Astrocyte of the cerebellum (primary cell): ENCODE data around the gene OPA1.
A peak's percentile ranks its signal among the peaks of the same experiment; 100 is the strongest.

Experiments
- DNase-seq: peaks from one replicate; pipeline ENCODE4 v3.0.0-alpha.2; 2011; ENCODE audit warnings: low read depth
- H3K4me3 ChIP-seq: 2 replicates; pipeline ENCODE4 v1.5.1; 2011; ENCODE audit warnings: mild to moderate bottlenecking, low read depth, low read length, moderate library complexity
- CTCF ChIP-seq: IDR thresholded peaks from 2 replicates; pipeline ENCODE4 v1.5.1; 2012; ENCODE audit warnings: low read length, low read depth, moderate library complexity, mild to moderate bottlenecking; ENCODE audit errors: missing control alignments
- in situ Hi-C: cut with HindIII; loops from 2 replicates; pipeline ENCODE4 v1.10.0; 2017; ENCODE audit warnings: low sequenced_read_pairs

Gene OPA1

GRCh38 chr3:193688834-193689714 lies 96.1 kb downstream of the OPA1 start:
- no peak for DNase-seq
- in situ Hi-C loops = no loop called here
- no peak overlapping the region for H3K4me3 ChIP-seq
- no peak for TF ChIP-seq CTCF

- H3K4me3 ChIP-seq = no peak overlapping the region
- no peak for DNase-seq
- in situ Hi-C loops = no loop called here
- TF ChIP-seq CTCF = no peak
Measured at GRCh38 chr3:193693774-193694173, 100.8 kb downstream of the OPA1 start.

- in situ Hi-C loops = no loop called here
- no peak for TF ChIP-seq CTCF
- DNase-seq = peak; percentile 42
- no peak overlapping the region for H3K4me3 ChIP-seq
Measured at GRCh38 chr3:193701953-193702635, 109.1 kb downstream of the OPA1 start.

- H3K4me3 ChIP-seq = no peak overlapping the region
- TF ChIP-seq CTCF = no peak
- in situ Hi-C loops = no loop called here
- DNase-seq = no peak
Measured at GRCh38 chr3:193702967-193703366, 110.0 kb downstream of the OPA1 start.

- in situ Hi-C loops = no loop called here
- H3K4me3 ChIP-seq = no peak overlapping the region
- no peak for DNase-seq
- no peak for TF ChIP-seq CTCF
Measured at GRCh38 chr3:193704431-193704830, 111.4 kb downstream of the OPA1 start.

GRCh38 chr3:193708270-193708669 lies 115.3 kb downstream of the OPA1 start:
- no peak overlapping the region for H3K4me3 ChIP-seq
- no peak for DNase-seq
- in situ Hi-C loops = no loop called here
- no peak for TF ChIP-seq CTCF
